CD14-positive monocyte (primary cell): ENCODE results near the gene PSMB11. TPM values are rescaled to one million over a fixed set of nuclear protein-coding genes. Genes with fewer than 3 reads are reported as not detected.
A peak's percentile ranks its signal among the peaks of the same experiment; 100 is the strongest.

ENCODE experiments used
- DNase-seq, 3 donors: peaks; one replicate each; pipeline ENCODE4 v3.0.0-alpha.2; 2011 to 2022
- H2AFZ ChIP-seq: 2 replicates; pipeline ENCODE4 v1.6.0; 2012; ENCODE audit warnings: mild to moderate bottlenecking, low read depth, low read length, inconsistent platforms; ENCODE audit not compliant: insufficient read depth, poor library complexity, severe bottlenecking
- H3K27ac ChIP-seq, 2 donors: 1 replicate in 1 of 2; 2 replicates in 1 of 2; pipeline ENCODE4 v1.5.1; 2012 to 2013; ENCODE audit warnings: low read length in 2 of 2, control low read depth in 1 of 2, inconsistent platforms in 1 of 2, low read depth in 1 of 2, mild to moderate bottlenecking in 1 of 2
- H3K27me3 ChIP-seq, 2 donors: one replicate each; pipeline versions ENCODE4 v1.6.0 to v1.6.1; 2011 to 2013; ENCODE audit warnings: low read length in 2 of 2; ENCODE audit not compliant: control insufficient read depth in 2 of 2, insufficient read depth in 2 of 2
- H3K36me3 ChIP-seq, 2 donors: replicated peaks in 1 of 2; 1 replicate in 1 of 2; 2 replicates in 1 of 2; pipeline versions ENCODE4 v1.5.1 to v1.6.1; 2012 to 2013; ENCODE audit warnings: low read length in 2 of 2, control low read depth in 1 of 2, inconsistent platforms in 1 of 2, mild to moderate bottlenecking in 1 of 2; ENCODE audit not compliant: insufficient read depth in 2 of 2, control insufficient read depth in 1 of 2
- H3K4me1 ChIP-seq, 2 donors: 1 replicate in 1 of 2; 2 replicates in 1 of 2; pipeline versions ENCODE4 v1.5.1 to v1.6.1; 2012 to 2013; ENCODE audit warnings: low read length in 2 of 2, control low read depth in 1 of 2, inconsistent platforms in 1 of 2, mild to moderate bottlenecking in 1 of 2, moderate library complexity in 1 of 2; ENCODE audit not compliant: insufficient read depth in 2 of 2, control insufficient read depth in 1 of 2
- H3K4me2 ChIP-seq: replicated peaks from 2 replicates; pipeline ENCODE3; 2012; ENCODE audit warnings: low read length, moderate library complexity, mild to moderate bottlenecking; ENCODE audit not compliant: poor library complexity, severe bottlenecking; ENCODE audit errors: extremely low read depth
- H3K4me3 ChIP-seq, 3 experiments: fragments of 200-600 bp in 1 of 3; sonication (generic) in 1 of 3; replicated peaks in 1 of 3; 1 replicate in 2 of 3; 2 replicates in 1 of 3; pipeline ENCODE4 v1.5.1; 2011 to 2013; ENCODE audit warnings: low read length in 3 of 3, mild to moderate bottlenecking in 3 of 3, control low read depth in 2 of 3, low read depth in 2 of 3, inconsistent platforms in 1 of 3, moderate library complexity in 1 of 3
- H3K79me2 ChIP-seq: 2 replicates; pipeline ENCODE4 v1.6.0; 2012; ENCODE audit warnings: mild to moderate bottlenecking, control low read depth, inconsistent platforms, low read length, moderate library complexity; ENCODE audit not compliant: insufficient read depth
- H3K9ac ChIP-seq: 2 replicates; pipeline ENCODE4 v1.6.0; 2017; ENCODE audit warnings: low read length, mild to moderate bottlenecking; ENCODE audit not compliant: insufficient read depth, poor library complexity, severe bottlenecking
- H3K9me3 ChIP-seq, 2 donors: replicated peaks in 1 of 2; 1 replicate in 1 of 2; 2 replicates in 1 of 2; pipeline versions ENCODE4 v1.5.1 to v1.6.1; 2012 to 2013; ENCODE audit warnings: low read length in 2 of 2, control low read depth in 1 of 2; ENCODE audit not compliant: control insufficient read depth in 1 of 2, insufficient read depth in 1 of 2
- H4K20me1 ChIP-seq: 2 replicates; pipeline ENCODE4 v1.6.0; 2012; ENCODE audit warnings: mild to moderate bottlenecking, low read length, control low read depth, moderate library complexity; ENCODE audit not compliant: insufficient read depth
- H3K27ac Mint-ChIP-seq, 7 donors: one replicate each; pipeline ENCODE4 v1.8.0; 2020; ENCODE audit warnings: mild to moderate bottlenecking in 7 of 7, mixed read lengths in 7 of 7, moderate library complexity in 6 of 7, inconsistent platforms in 2 of 7
- H3K27me3 Mint-ChIP-seq, 3 donors: one replicate each; pipeline ENCODE4 v1.8.0; 2021 to 2022; ENCODE audit warnings: low read depth in 3 of 3, mild to moderate bottlenecking in 3 of 3, mixed read lengths in 3 of 3, moderate library complexity in 3 of 3, inconsistent platforms in 1 of 3
- H3K36me3 Mint-ChIP-seq, 2 donors: one replicate each; pipeline ENCODE4 v1.8.0; 2020; ENCODE audit warnings: mixed read lengths in 2 of 2, inconsistent platforms in 1 of 2, mild to moderate bottlenecking in 1 of 2
- H3K4me1 Mint-ChIP-seq: one replicate; pipeline ENCODE4 v1.8.0; 2020; ENCODE audit warnings: mild to moderate bottlenecking, mixed read lengths
- H3K4me3 Mint-ChIP-seq, 2 donors: one replicate each; pipeline ENCODE4 v1.8.0; 2020; ENCODE audit warnings: mild to moderate bottlenecking in 2 of 2, mixed read lengths in 2 of 2, moderate library complexity in 1 of 2
- H3K9me3 Mint-ChIP-seq, 7 donors: one replicate each; pipeline ENCODE4 v1.8.0; 2020 to 2022; ENCODE audit warnings: mixed read lengths in 7 of 7, mild to moderate bottlenecking in 6 of 7, moderate library complexity in 6 of 7, inconsistent platforms in 2 of 7
- WGBS: methylation state at CpG from one replicate; pipeline ENCODE4 v1.1.5; 2013; ENCODE audit warnings: missing lambda C conversion rate; ENCODE audit not compliant: insufficient coverage; 5-methylcytosine and 5-hydroxymethylcytosine counted together
- intact Hi-C, 2 donors: fragments of 100-400 bp; cut with micrococcal nuclease; formaldehyde crosslinking; loops; one replicate each; pipeline versions ENCODE4 v1.15.0 to v1.15.1; 2023
- polyA plus RNA-seq, 3 donors: library from polyadenylated mRNA; depleted of rRNA in 1 of 3; unstranded in 2 of 3; stranded (reverse) in 1 of 3; fragments of 300-500 nt in 2 of 3; fragments of >200 nt in 1 of 3; fragmentation: Illumina TruSeq in 2 of 3; gene quantifications; 1 replicate in 2 of 3; 2 replicates in 1 of 3; pipeline ENCODE4 v1.2.3, GENCODE V29; 2012 to 2021
- TF ChIP-seq, protein P1 (sequence below): fragments of 200-600 bp; IDR thresholded peaks from one replicate; pipeline ENCODE4 v1.8.0; 2022; ENCODE audit warnings: antibody characterized with exemption, mild to moderate bottlenecking

PSMB11 gene
- polyA plus RNA-seq, 3 donors, result not detected

- Histone ChIP-seq H3K9me3 (no peaks in the 10 kb centered on the region), H2AFZ (no peak overlapping the region), H3K27ac (peak overlapping the region in 1 of 2 donors; percentile 1), H4K20me1 (peaks cover 64% of the 10 kb centered on the region), H3K9ac (no peak overlapping the region), H3K4me1 (peaks cover 9 to 12% of the 10 kb centered on the region in 2 donors), H3K27me3 (peaks cover 0 to 2% of the 10 kb centered on the region in 2 donors), H3K36me3 (peaks cover 71 to 85% of the 10 kb centered on the region in 2 donors), H3K4me2 (no peak overlapping the region), H3K79me2 (peaks cover 15% of the 10 kb centered on the region), H3K4me3 (no peak overlapping the region)
- peak overlapping the region in 1 of 7 donors; percentile 63 for H3K27ac Mint-ChIP-seq
- no CpG with 5 or more reads among the region's 4 CpGs for WGBS
- no peak overlapping the region for H3K4me3 Mint-ChIP-seq
- TF ChIP-seq, protein P1, sequence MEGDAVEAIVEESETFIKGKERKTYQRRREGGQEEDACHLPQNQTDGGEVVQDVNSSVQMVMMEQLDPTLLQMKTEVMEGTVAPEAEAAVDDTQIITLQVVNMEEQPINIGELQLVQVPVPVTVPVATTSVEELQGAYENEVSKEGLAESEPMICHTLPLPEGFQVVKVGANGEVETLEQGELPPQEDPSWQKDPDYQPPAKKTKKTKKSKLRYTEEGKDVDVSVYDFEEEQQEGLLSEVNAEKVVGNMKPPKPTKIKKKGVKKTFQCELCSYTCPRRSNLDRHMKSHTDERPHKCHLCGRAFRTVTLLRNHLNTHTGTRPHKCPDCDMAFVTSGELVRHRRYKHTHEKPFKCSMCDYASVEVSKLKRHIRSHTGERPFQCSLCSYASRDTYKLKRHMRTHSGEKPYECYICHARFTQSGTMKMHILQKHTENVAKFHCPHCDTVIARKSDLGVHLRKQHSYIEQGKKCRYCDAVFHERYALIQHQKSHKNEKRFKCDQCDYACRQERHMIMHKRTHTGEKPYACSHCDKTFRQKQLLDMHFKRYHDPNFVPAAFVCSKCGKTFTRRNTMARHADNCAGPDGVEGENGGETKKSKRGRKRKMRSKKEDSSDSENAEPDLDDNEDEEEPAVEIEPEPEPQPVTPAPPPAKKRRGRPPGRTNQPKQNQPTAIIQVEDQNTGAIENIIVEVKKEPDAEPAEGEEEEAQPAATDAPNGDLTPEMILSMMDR, result no peak
- H3K36me3 Mint-ChIP-seq, result peaks cover 74 to 82% of the 10 kb centered on the region in 2 donors
- intact Hi-C loops, result no loop called here
- peaks cover 7% of the 10 kb centered on the region for H3K4me1 Mint-ChIP-seq
- peaks cover 0 to 1% (median 0%) of the 10 kb centered on the region in 7 donors for H3K9me3 Mint-ChIP-seq
- H3K27me3 Mint-ChIP-seq, result peaks cover 1 to 5% (median 5%) of the 10 kb centered on the region in 3 donors
- DNase-seq, result no peak
Observed at GRCh38 chr14:23062002-23062401, 20.0 kb downstream of the PSMB11 start.

DNA sequence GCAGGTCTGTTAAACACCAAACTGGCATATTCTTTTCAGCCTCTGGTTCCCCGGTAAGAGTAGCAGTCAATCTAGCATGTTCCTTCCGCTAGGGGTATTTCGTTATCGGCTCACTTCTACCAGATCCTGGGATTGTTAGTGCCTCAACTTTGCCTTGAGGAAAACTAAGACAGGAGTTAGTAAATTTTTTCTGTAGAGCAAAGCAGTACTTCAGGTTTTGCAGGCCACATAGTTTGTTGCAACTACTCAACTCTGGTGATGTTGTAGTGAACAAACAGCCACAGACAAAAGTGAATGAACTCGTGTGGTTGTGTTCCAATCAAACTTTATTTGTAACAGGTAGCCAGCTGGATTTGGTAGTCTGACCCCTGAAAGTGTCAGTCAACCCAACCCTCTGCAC, 21.6 kb downstream of the PSMB11 start:
- intact Hi-C loops, result no loop called here

More for the DNA sequence above, 21.6 kb downstream of the PSMB11 start:
- Histone ChIP-seq H3K27me3 (no peaks in the 10 kb centered on the region), H3K27ac (peak overlapping the region in 1 of 2 donors; percentile 28), H2AFZ (no peak overlapping the region), H3K4me3 (no peak overlapping the region), H3K4me1 (peaks cover 0 to 1% of the 10 kb centered on the region in 2 donors), H3K4me2 (no peak overlapping the region), H3K9ac (no peak overlapping the region), H3K79me2 (peaks cover 29% of the 10 kb centered on the region), H3K36me3 (peaks cover 84 to 99% of the 10 kb centered on the region in 2 donors), H4K20me1 (peaks cover 72% of the 10 kb centered on the region), H3K9me3 (no peaks in the 10 kb centered on the region)
- WGBS, result 100% methylated on average over 1 of the region's 5 CpGs
- H3K4me1 Mint-ChIP-seq, result peaks cover 2% of the 10 kb centered on the region
- H3K27me3 Mint-ChIP-seq, result peaks cover 1 to 4% (median 1%) of the 10 kb centered on the region in 3 donors
- peaks cover 0 to 1% (median 0%) of the 10 kb centered on the region in 7 donors for H3K9me3 Mint-ChIP-seq
- TF ChIP-seq, protein P1, result no peak
- no peak for DNase-seq
- no peak overlapping the region for H3K4me3 Mint-ChIP-seq
- peaks cover 90 to 98% of the 10 kb centered on the region in 2 donors for H3K36me3 Mint-ChIP-seq
- H3K27ac Mint-ChIP-seq, result peak overlapping the region in 1 of 7 donors; percentile 3
